Measurements from ENCODE around the gene LRIT2. TPM values are rescaled to one million over a fixed set of nuclear protein-coding genes. Genes with fewer than 3 reads are reported as not detected.

LRIT2 gene
- total RNA-seq, 2 donors from 2014 or later: not detected

DNA sequence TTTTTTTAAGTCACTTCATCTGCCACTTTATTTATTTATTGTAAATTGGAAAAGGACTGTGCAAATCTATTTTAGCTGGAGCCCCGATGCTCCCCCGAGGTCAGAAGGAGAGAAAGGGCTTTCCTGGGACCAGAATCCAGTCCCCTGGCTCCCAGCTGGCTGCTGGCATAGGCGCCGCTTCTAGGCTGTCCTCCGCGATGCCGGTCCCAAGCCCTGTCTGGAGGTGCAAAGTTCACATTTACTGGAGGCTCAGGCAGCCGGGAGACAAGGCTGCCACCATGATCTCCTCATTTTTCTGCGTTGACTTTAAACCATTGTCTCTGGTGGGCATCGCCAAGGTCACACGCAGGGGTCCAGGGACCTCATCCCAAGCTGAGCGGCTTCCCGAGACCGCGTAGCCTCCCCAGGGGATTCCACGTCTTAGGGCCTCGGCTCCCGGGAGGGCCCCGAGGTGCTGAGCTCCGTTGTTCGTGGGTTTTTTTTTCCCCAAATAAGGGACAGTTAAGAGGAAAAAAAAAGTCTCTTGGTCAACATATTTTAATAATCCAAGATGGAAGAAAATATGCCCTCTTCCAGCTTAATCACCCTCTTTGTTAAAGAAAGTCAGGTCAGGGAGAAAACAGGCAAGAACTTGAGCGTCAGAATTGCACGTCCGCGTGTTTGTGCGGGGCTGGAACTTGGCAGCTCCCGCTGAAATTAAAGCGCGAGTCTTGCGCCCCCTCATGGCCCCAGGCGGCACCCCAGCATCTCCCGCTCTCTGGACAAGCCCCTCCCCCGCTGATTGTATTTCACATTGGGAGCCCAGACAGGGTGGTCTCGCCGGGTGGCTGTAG lies 31.4 kb upstream of the LRIT2 start:
- Mint-ChIP-seq H3K27me3 (peaks cover 55% of the 10 kb centered on the region), H3K4me1 (peaks cover 11% of the 10 kb centered on the region), H3K36me3 (ENCODE audit: low read depth) (peaks cover 3% of the 10 kb centered on the region), H3K27ac (peak overlapping the region; percentile 3), H3K4me3 (no peak overlapping the region)
- DNase-seq (peak in 1 of 3 donors; percentile 21), ATAC-seq (peak; percentile 50)
- H3K9me3 ChIP-seq (ENCODE audit: control insufficient read depth, low read length, poor library complexity, severe bottlenecking): no peaks in the 10 kb centered on the region

GRCh38 chr10:84254552-84255478 lies 29.5 kb upstream of the LRIT2 start:
- H3K36me3 Mint-ChIP-seq (ENCODE audit: low read depth): peaks cover 3% of the 10 kb centered on the region
- ATAC-seq (no peak), DNase-seq (no peak)
- no peaks in the 10 kb centered on the region for H3K9me3 ChIP-seq (ENCODE audit: control insufficient read depth, low read length, poor library complexity, severe bottlenecking)
- peaks cover 47% of the 10 kb centered on the region for H3K27me3 Mint-ChIP-seq
- H3K4me3 Mint-ChIP-seq: no peak overlapping the region
- H3K4me1 Mint-ChIP-seq: peaks cover 11% of the 10 kb centered on the region
- no peak overlapping the region for H3K27ac Mint-ChIP-seq

DNA sequence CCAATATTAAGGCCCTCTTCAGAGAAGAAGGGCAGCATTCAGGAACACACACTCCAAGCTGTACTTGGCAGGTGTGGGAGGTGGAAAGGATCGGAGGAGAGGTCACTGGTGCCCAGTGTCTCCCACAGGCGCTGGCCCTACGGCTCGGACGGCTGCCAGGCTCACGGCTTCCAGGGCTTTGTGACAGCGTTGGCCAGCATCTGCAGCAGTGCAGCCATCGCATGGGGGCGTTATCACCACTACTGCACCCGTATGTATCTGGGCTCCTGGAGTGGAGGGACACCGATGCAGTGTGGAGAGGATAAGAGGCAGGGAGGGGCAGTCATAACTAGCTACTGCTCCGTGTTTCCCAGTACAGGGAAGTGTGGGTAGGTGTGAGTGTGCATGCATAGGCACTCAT lies 23.4 kb upstream of the LRIT2 start:
- no peaks in the 10 kb centered on the region for H3K9me3 ChIP-seq (ENCODE audit: control insufficient read depth, low read length, poor library complexity, severe bottlenecking)
- DNase-seq: no peak
- Mint-ChIP-seq H3K4me1 (no peaks in the 10 kb centered on the region), H3K27ac (no peak overlapping the region), H3K36me3 (ENCODE audit: low read depth) (no peaks in the 10 kb centered on the region), H3K27me3 (peaks cover 37% of the 10 kb centered on the region), H3K4me3 (no peak overlapping the region)
- no peak for ATAC-seq

DNA sequence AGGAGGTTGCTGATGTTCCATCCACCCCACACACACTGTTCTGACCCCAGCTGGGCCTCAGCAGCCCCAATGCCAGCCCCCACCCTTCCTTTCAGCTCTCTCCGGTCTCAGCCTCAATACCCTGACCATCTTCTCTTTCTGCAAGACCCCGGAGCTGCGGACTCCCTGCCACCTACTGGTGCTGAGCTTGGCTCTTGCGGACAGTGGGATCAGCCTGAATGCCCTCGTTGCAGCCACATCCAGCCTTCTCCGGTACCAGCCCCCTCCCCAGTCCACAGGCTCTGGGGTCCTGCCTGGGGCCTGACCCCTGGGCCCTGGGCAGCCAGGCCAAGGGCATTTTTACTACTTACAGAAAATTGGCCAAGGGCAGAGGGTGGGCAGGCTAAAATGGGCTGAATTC lies 22.2 kb upstream of the LRIT2 start:
- no peak for ATAC-seq
- no peaks in the 10 kb centered on the region for H3K9me3 ChIP-seq (ENCODE audit: control insufficient read depth, low read length, poor library complexity, severe bottlenecking)
- Mint-ChIP-seq H3K27me3 (peaks cover 28% of the 10 kb centered on the region), H3K36me3 (ENCODE audit: low read depth) (no peaks in the 10 kb centered on the region), H3K4me1 (no peaks in the 10 kb centered on the region), H3K4me3 (no peak overlapping the region), H3K27ac (no peak overlapping the region)
- DNase-seq: no peak

DNA sequence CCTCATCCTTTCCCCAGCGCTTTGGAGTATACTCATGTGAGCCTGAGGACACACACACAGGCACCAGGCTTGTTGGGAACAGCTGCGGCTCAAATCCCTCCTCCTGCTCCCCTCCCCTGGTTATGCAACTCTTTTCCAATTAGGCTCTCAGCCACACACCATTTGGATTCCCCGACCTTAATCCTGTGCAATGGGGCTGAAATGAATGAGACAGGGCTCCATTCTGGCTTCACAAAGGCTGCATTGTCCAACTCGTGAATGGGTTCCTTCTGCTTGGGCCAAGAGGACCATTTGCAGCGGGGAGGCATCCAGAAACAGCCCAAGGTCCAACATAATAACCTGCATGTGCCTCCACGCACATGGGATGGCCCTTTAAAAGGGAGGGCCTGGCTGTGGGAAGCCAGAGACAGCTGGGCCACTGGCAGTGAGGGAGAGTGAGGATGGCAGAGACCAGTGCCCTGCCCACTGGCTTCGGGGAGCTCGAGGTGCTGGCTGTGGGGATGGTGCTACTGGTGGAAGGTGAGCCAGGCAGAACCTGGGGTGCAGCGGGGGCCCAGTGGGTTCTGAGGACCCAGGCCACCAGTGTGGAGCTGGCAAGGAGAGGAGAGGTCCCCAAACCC lies 19.4 kb upstream of the LRIT2 start, which contains the start of gene RGR:
RGR (plus strand) TSS at position 403 of the 620 bp plus-strand sequence; CDS start at position 441, 38 bp downstream.
- Mint-ChIP-seq H3K4me1 (no peaks in the 10 kb centered on the region), H3K4me3 (no peak within 1 kb of the TSS), H3K36me3 (ENCODE audit: low read depth) (no peaks in the 10 kb centered on the region), H3K27me3 (peaks cover 33% of the 10 kb centered on the region), H3K27ac (no peak within 1 kb of the TSS)
- DNase-seq: no peak
- H3K9me3 ChIP-seq (ENCODE audit: control insufficient read depth, low read length, poor library complexity, severe bottlenecking): no peaks in the 10 kb centered on the region
- ATAC-seq: no peak

GRCh38 chr10:84243759-84244158 lies 18.4 kb upstream of the LRIT2 start:
- Mint-ChIP-seq H3K36me3 (ENCODE audit: low read depth) (no peaks in the 10 kb centered on the region), H3K27ac (no peak overlapping the region), H3K4me3 (no peak overlapping the region), H3K4me1 (no peaks in the 10 kb centered on the region), H3K27me3 (peaks cover 41% of the 10 kb centered on the region)
- no peaks in the 10 kb centered on the region for H3K9me3 ChIP-seq (ENCODE audit: control insufficient read depth, low read length, poor library complexity, severe bottlenecking)
- no peak for DNase-seq
- ATAC-seq: no peak

GRCh38 chr10:84241185-84241790 lies 15.9 kb upstream of the LRIT2 start, which contains the start of gene LRIT1:
Gene LRIT1, minus strand, starts transcription at chr10:84241546. Its CDS starts 107 bp downstream, at chr10:84241439.
- H3K4me3 Mint-ChIP-seq: no peak within 1 kb of the TSS
- no peaks in the 10 kb centered on the region for H3K9me3 ChIP-seq (ENCODE audit: control insufficient read depth, low read length, poor library complexity, severe bottlenecking)
- no peak within 1 kb of the TSS for H3K27ac Mint-ChIP-seq
- DNase-seq (no peak), ATAC-seq (no peak)
- no peaks in the 10 kb centered on the region for H3K4me1 Mint-ChIP-seq
- peaks cover 43% of the 10 kb centered on the region for H3K27me3 Mint-ChIP-seq
- H3K36me3 Mint-ChIP-seq (ENCODE audit: low read depth): no peaks in the 10 kb centered on the region

GRCh38 chr10:84238909-84239308 lies 13.6 kb upstream of the LRIT2 start:
- no peak overlapping the region for H3K4me3 Mint-ChIP-seq
- no peak for ATAC-seq
- DNase-seq: no peak
- peaks cover 59% of the 10 kb centered on the region for H3K27me3 Mint-ChIP-seq
- H3K9me3 ChIP-seq (ENCODE audit: control insufficient read depth, low read length, poor library complexity, severe bottlenecking): no peaks in the 10 kb centered on the region
- H3K27ac Mint-ChIP-seq: no peak overlapping the region
- no peaks in the 10 kb centered on the region for H3K4me1 Mint-ChIP-seq
- H3K36me3 Mint-ChIP-seq (ENCODE audit: low read depth): no peaks in the 10 kb centered on the region

GRCh38 chr10:84237199-84238051 lies 12.1 kb upstream of the LRIT2 start:
- no peak overlapping the region for H3K4me3 Mint-ChIP-seq
- ATAC-seq (no peak), DNase-seq (no peak)

DNA sequence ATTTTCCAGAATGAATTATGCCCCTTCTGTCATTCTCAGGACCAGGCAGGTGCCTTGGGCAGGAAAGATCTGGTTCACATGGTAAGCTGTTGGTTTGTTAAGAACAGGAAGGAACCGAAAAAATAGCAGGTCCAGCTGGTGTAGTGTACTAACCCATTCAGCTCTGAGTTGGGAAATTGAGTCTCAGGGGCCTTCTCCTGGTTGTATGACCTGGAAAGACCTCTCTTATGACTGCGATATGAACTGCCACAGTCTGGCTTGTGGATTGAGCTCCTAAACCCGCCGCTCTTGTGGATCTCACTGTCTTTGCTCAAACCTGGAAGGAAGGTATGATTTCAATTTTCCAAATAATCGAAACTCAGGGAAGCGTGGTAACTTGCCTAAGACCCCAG lies 11.5 kb upstream of the LRIT2 start:
- Mint-ChIP-seq H3K4me1 (no peaks in the 10 kb centered on the region), H3K27me3 (peaks cover 67% of the 10 kb centered on the region), H3K4me3 (no peak overlapping the region), H3K36me3 (ENCODE audit: low read depth) (no peaks in the 10 kb centered on the region), H3K27ac (no peak overlapping the region)
- DNase-seq (no peak), ATAC-seq (no peak)
- H3K9me3 ChIP-seq (ENCODE audit: control insufficient read depth, low read length, poor library complexity, severe bottlenecking): no peaks in the 10 kb centered on the region

More at GRCh38 chr10:84237199-84238051, 12.1 kb upstream of the LRIT2 start:
- no peak overlapping the region for H3K27ac Mint-ChIP-seq
- H3K27me3 Mint-ChIP-seq: peaks cover 65% of the 10 kb centered on the region
- H3K9me3 ChIP-seq (ENCODE audit: control insufficient read depth, low read length, poor library complexity, severe bottlenecking): no peaks in the 10 kb centered on the region
- no peaks in the 10 kb centered on the region for H3K4me1 Mint-ChIP-seq
- no peaks in the 10 kb centered on the region for H3K36me3 Mint-ChIP-seq (ENCODE audit: low read depth)

GRCh38 chr10:84235096-84235495 lies 9.8 kb upstream of the LRIT2 start:
- H3K27ac Mint-ChIP-seq: no peak overlapping the region
- no peak for ATAC-seq
- H3K9me3 ChIP-seq (ENCODE audit: control insufficient read depth, low read length, poor library complexity, severe bottlenecking): no peaks in the 10 kb centered on the region
- no peak for DNase-seq
- H3K27me3 Mint-ChIP-seq: peaks cover 56% of the 10 kb centered on the region
- no peaks in the 10 kb centered on the region for H3K4me1 Mint-ChIP-seq
- H3K36me3 Mint-ChIP-seq (ENCODE audit: low read depth): no peaks in the 10 kb centered on the region
- H3K4me3 Mint-ChIP-seq: no peak overlapping the region

DNA sequence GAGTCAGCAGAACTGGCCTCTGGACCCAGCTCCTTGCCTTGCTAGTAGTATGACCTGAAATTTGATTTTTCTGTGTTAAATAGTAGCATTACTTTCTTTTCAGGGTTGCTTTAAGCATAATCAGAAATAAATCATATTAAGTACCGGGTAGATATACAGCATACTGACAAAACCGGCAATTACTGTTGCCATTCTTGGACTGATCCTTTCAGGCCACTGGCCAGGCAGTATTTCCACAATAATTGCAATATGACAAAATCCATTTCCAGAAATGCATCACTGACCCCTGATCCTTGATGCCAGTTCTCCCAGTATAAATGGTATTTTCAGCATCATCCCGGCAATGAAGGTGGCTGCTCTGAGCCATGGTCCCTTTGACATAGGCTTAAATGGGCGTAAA lies 9.1 kb upstream of the LRIT2 start:
- H3K27ac Mint-ChIP-seq: no peak overlapping the region
- no peaks in the 10 kb centered on the region for H3K36me3 Mint-ChIP-seq (ENCODE audit: low read depth)
- ATAC-seq (no peak), DNase-seq (no peak)
- no peak overlapping the region for H3K4me3 Mint-ChIP-seq
- no peaks in the 10 kb centered on the region for H3K9me3 ChIP-seq (ENCODE audit: control insufficient read depth, low read length, poor library complexity, severe bottlenecking)
- peaks cover 50% of the 10 kb centered on the region for H3K27me3 Mint-ChIP-seq
- H3K4me1 Mint-ChIP-seq: no peaks in the 10 kb centered on the region

Measured in T-helper 17 cell (primary cell).